Stimulated activated naive B cell treated with anti-CD40 and anti-IgM and Interleukin-4, amounts not matched to agents 10 μg/mL and 1 μg/mL and 100 μg/mL, for 72 hours (primary cell): ENCODE data around the gene MAP3K8.

Experiments
- ATAC-seq, 2 donors: fragments of 150-1000 bp; cut with Tn5 transposase; replicated peaks; 2 replicates each; pipeline ENCODE4 v1.10.0; 2021; ENCODE audit warnings: moderate library complexity in 1 of 2
- DNase-seq: peaks from one replicate; pipeline ENCODE4 v3.0.0; 2021
- H3K27ac Mint-ChIP-seq: one replicate; pipeline ENCODE4 v1.8.0; 2022; ENCODE audit warnings: mild to moderate bottlenecking, mixed read lengths
- H3K27me3 Mint-ChIP-seq, 2 donors: one replicate each; pipeline ENCODE4 v1.8.0; 2022; ENCODE audit warnings: mixed read lengths in 2 of 2
- H3K36me3 Mint-ChIP-seq, 2 donors: one replicate each; pipeline ENCODE4 v1.8.0; 2022; ENCODE audit warnings: mixed read lengths in 2 of 2, mild to moderate bottlenecking in 1 of 2
- H3K4me1 Mint-ChIP-seq, 2 donors: one replicate each; pipeline ENCODE4 v1.8.0; 2022; ENCODE audit warnings: mixed read lengths in 2 of 2, mild to moderate bottlenecking in 1 of 2
- H3K4me3 Mint-ChIP-seq, 2 donors: one replicate each; pipeline ENCODE4 v1.8.0; 2022; ENCODE audit warnings: mild to moderate bottlenecking in 2 of 2, mixed read lengths in 2 of 2, moderate library complexity in 1 of 2
- H3K9me3 Mint-ChIP-seq, 2 donors: one replicate each; pipeline ENCODE4 v1.8.0; 2022; ENCODE audit warnings: mixed read lengths in 2 of 2, mild to moderate bottlenecking in 1 of 2

Gene MAP3K8

GRCh38 chr10:30445711-30446110 lies 11.7 kb downstream of the MAP3K8 start:
- Mint-ChIP-seq H3K4me1 (peaks cover 37 to 74% of the 10 kb centered on the region in 2 donors), H3K4me3 (no peak overlapping the region), H3K36me3 (peaks cover 50 to 74% of the 10 kb centered on the region in 2 donors), H3K27me3 (no peaks in the 10 kb centered on the region), H3K27ac (peak overlapping the region; percentile 59), H3K9me3 (no peaks in the 10 kb centered on the region)
- ATAC-seq (peak in 1 of 2 donors; percentile 3), DNase-seq (no peak)

- DNase-seq (no peak), ATAC-seq (peak; percentile 48 to 68)
- H3K36me3 Mint-ChIP-seq: peaks cover 46 to 65% of the 10 kb centered on the region in 2 donors
- peak overlapping the region; percentile 31 for H3K27ac Mint-ChIP-seq
- no peaks in the 10 kb centered on the region for H3K9me3 Mint-ChIP-seq
- no peaks in the 10 kb centered on the region for H3K27me3 Mint-ChIP-seq
- H3K4me3 Mint-ChIP-seq: peak overlapping the region in 1 of 2 donors; percentile 16
- H3K4me1 Mint-ChIP-seq: peaks cover 29 to 66% of the 10 kb centered on the region in 2 donors
Observed at GRCh38 chr10:30447125-30447799, 13.3 kb downstream of the MAP3K8 start.

- Mint-ChIP-seq H3K36me3 (peaks cover 41 to 56% of the 10 kb centered on the region in 2 donors), H3K4me1 (peaks cover 23 to 59% of the 10 kb centered on the region in 2 donors), H3K4me3 (no peak overlapping the region), H3K9me3 (no peaks in the 10 kb centered on the region), H3K27me3 (no peaks in the 10 kb centered on the region), H3K27ac (no peak overlapping the region)
- ATAC-seq: no peak
- DNase-seq: no peak
Observed at GRCh38 chr10:30448092-30448491, 14.1 kb downstream of the MAP3K8 start.

GRCh38 chr10:30453764-30454527 lies 20.0 kb downstream of the MAP3K8 start:
- Mint-ChIP-seq H3K27ac (peak overlapping the region; percentile 85), H3K27me3 (no peaks in the 10 kb centered on the region), H3K4me3 (peak overlapping the region; percentile 41 to 67), H3K9me3 (no peaks in the 10 kb centered on the region), H3K4me1 (peaks cover 21 to 50% of the 10 kb centered on the region in 2 donors), H3K36me3 (peaks cover 44 to 47% of the 10 kb centered on the region in 2 donors)
- DNase-seq (no peak), ATAC-seq (no peak)

- Mint-ChIP-seq H3K4me3 (no peak overlapping the region), H3K9me3 (no peaks in the 10 kb centered on the region), H3K27me3 (no peaks in the 10 kb centered on the region), H3K4me1 (peaks cover 21 to 52% of the 10 kb centered on the region in 2 donors), H3K36me3 (peaks cover 40 to 46% of the 10 kb centered on the region in 2 donors), H3K27ac (peak overlapping the region; percentile 71)
- DNase-seq (no peak), ATAC-seq (peak; percentile 10 to 35)
Observed at GRCh38 chr10:30454744-30455510, 20.9 kb downstream of the MAP3K8 start.

- Mint-ChIP-seq H3K4me1 (peaks cover 24 to 51% of the 10 kb centered on the region in 2 donors), H3K4me3 (peak overlapping the region in 1 of 2 donors; percentile 44)
Observed at GRCh38 chr10:30455816-30456215, 21.8 kb downstream of the MAP3K8 start.

GRCh38 chr10:30456266-30456665 lies 22.3 kb downstream of the MAP3K8 start:
- H3K36me3 Mint-ChIP-seq: peaks cover 42 to 46% of the 10 kb centered on the region in 2 donors
- H3K4me1 Mint-ChIP-seq: peaks cover 24 to 53% of the 10 kb centered on the region in 2 donors

More at GRCh38 chr10:30455816-30456215, 21.8 kb downstream of the MAP3K8 start:
- Mint-ChIP-seq H3K9me3 (no peaks in the 10 kb centered on the region), H3K27ac (peak overlapping the region; percentile 73), H3K36me3 (peaks cover 41 to 46% of the 10 kb centered on the region in 2 donors), H3K27me3 (no peaks in the 10 kb centered on the region)
- ATAC-seq: peak; percentile 83 to 85
- no peak for DNase-seq

GRCh38 chr10:30459283-30459682 lies 25.3 kb downstream of the MAP3K8 start:
- no peak overlapping the region for H3K4me3 Mint-ChIP-seq
- H3K27me3 Mint-ChIP-seq: no peaks in the 10 kb centered on the region
- H3K27ac Mint-ChIP-seq: peak overlapping the region; percentile 51
- H3K36me3 Mint-ChIP-seq: peaks cover 38 to 42% of the 10 kb centered on the region in 2 donors
- no peaks in the 10 kb centered on the region for H3K9me3 Mint-ChIP-seq
- ATAC-seq (no peak), DNase-seq (no peak)
- peaks cover 23 to 54% of the 10 kb centered on the region in 2 donors for H3K4me1 Mint-ChIP-seq

More at GRCh38 chr10:30456266-30456665, 22.3 kb downstream of the MAP3K8 start:
- peak overlapping the region; percentile 44 for H3K27ac Mint-ChIP-seq
- no peaks in the 10 kb centered on the region for H3K27me3 Mint-ChIP-seq
- ATAC-seq (peak; percentile 68 to 69), DNase-seq (no peak)
- no peaks in the 10 kb centered on the region for H3K9me3 Mint-ChIP-seq
- H3K4me3 Mint-ChIP-seq: no peak overlapping the region

- no peak for DNase-seq
- H3K27ac Mint-ChIP-seq: no peak overlapping the region
- H3K9me3 Mint-ChIP-seq: no peaks in the 10 kb centered on the region
- H3K36me3 Mint-ChIP-seq: peaks cover 34 to 36% of the 10 kb centered on the region in 2 donors
- H3K4me3 Mint-ChIP-seq: no peak overlapping the region
- ATAC-seq: no peak
- H3K4me1 Mint-ChIP-seq: peaks cover 23 to 54% of the 10 kb centered on the region in 2 donors
- no peaks in the 10 kb centered on the region for H3K27me3 Mint-ChIP-seq
Observed at GRCh38 chr10:30460121-30460520, 26.1 kb downstream of the MAP3K8 start.

- peaks cover 27 to 63% of the 10 kb centered on the region in 2 donors for H3K4me1 Mint-ChIP-seq
- H3K27me3 Mint-ChIP-seq: no peaks in the 10 kb centered on the region
- H3K27ac Mint-ChIP-seq: peak overlapping the region; percentile 37
- peak; percentile 25 to 33 for ATAC-seq
- H3K9me3 Mint-ChIP-seq: no peaks in the 10 kb centered on the region
- H3K36me3 Mint-ChIP-seq: peaks cover 22 to 29% of the 10 kb centered on the region in 2 donors
- H3K4me3 Mint-ChIP-seq: no peak overlapping the region
- DNase-seq: no peak
Observed at GRCh38 chr10:30462513-30462912, 28.5 kb downstream of the MAP3K8 start.

GRCh38 chr10:30463944-30464451 lies 30.0 kb downstream of the MAP3K8 start:
- Mint-ChIP-seq H3K9me3 (no peaks in the 10 kb centered on the region), H3K27ac (peak overlapping the region; percentile 15), H3K27me3 (no peaks in the 10 kb centered on the region), H3K36me3 (peaks cover 13 to 21% of the 10 kb centered on the region in 2 donors), H3K4me1 (peaks cover 28 to 65% of the 10 kb centered on the region in 2 donors), H3K4me3 (no peak overlapping the region)
- no peak for DNase-seq
- ATAC-seq: peak; percentile 28 to 43

GRCh38 chr10:30464675-30465074 lies 30.7 kb downstream of the MAP3K8 start:
- Mint-ChIP-seq H3K27ac (peak overlapping the region; percentile 15), H3K4me1 (peaks cover 30 to 65% of the 10 kb centered on the region in 2 donors), H3K36me3 (peaks cover 13 to 21% of the 10 kb centered on the region in 2 donors), H3K4me3 (no peak overlapping the region), H3K9me3 (no peaks in the 10 kb centered on the region), H3K27me3 (no peaks in the 10 kb centered on the region)
- no peak for ATAC-seq
- DNase-seq: no peak

- Mint-ChIP-seq H3K4me3 (no peak overlapping the region), H3K4me1 (peaks cover 29 to 62% of the 10 kb centered on the region in 2 donors), H3K36me3 (peaks cover 4 to 9% of the 10 kb centered on the region in 2 donors), H3K9me3 (no peaks in the 10 kb centered on the region), H3K27ac (peak overlapping the region; percentile 15), H3K27me3 (no peaks in the 10 kb centered on the region)
- ATAC-seq: no peak
- DNase-seq: no peak
Observed at GRCh38 chr10:30466445-30466844, 32.5 kb downstream of the MAP3K8 start.
